Measurements from ENCODE around the gene STBD1. TPM values are rescaled to one million over a fixed set of nuclear protein-coding genes. Genes with fewer than 3 reads are reported as not detected.

STBD1 gene
- total and polyA plus RNA-seq, 2 experiments from 2014 or later: 2.0 to 2.6 TPM

GRCh38 chr4:76300012-76300411, 6.5 kb upstream of the STBD1 start:
- Histone ChIP-seq H2AFZ (no peak overlapping the region), H3K4me3 (no peak overlapping the region), H3K27me3 (ENCODE audit: insufficient read depth) (peaks cover 10% of the 10 kb centered on the region), H3K79me2 (replicated peaks; ENCODE audit: insufficient read depth) (no peaks in the 10 kb centered on the region), H3K9me2 (ENCODE audit: insufficient read depth) (0 out of 2 replicates have a peak, but pooled peaks cover 4% of the 10 kb centered on the region), H4K20me1 (replicated peaks; ENCODE audit: insufficient read depth) (peaks cover 6% of the 10 kb centered on the region; the same call in 1 of the 2 replicates), H3F3A (replicated peaks; ENCODE audit: low read depth) (no peaks in the 10 kb centered on the region), H3K4me1 (ENCODE audit: insufficient read depth) (no peaks in the 10 kb centered on the region), H3K36me3 (ENCODE audit: insufficient read depth) (no peaks in the 10 kb centered on the region), H3K4me2 (no peak overlapping the region), H3K27ac (ENCODE audit: low read depth) (no peak overlapping the region)
- peaks cover 20% of the 10 kb centered on the region for H3K9me3 Mint-ChIP-seq
- TF ChIP-seq POLR2AphosphoS5 (IDR thresholded peaks at IDR 0.05; ENCODE audit: low read depth): no peak
- TF ChIP-seq ZNF462 (CRISPR knock-in tag; IDR thresholded peaks at IDR 0.05): no peak
- no peak for TF ChIP-seq NANOG (IDR thresholded peaks at IDR 0.05; ENCODE audit: borderline replicate concordance)
- no peak for TF ChIP-seq ETS1 (IDR thresholded peaks at IDR 0.05)
- TF ChIP-seq ZNF114 (CRISPR knock-in tag; IDR thresholded peaks at IDR 0.05): no peak
- no peak for TF ChIP-seq ZNF331 (CRISPR knock-in tag; IDR thresholded peaks at IDR 0.05; ENCODE audit: low read depth)
- no peak for TF ChIP-seq REST (IDR thresholded peaks at IDR 0.05; ENCODE audit: unreplicated experiment)
- no peak for TF ChIP-seq EZH2 (IDR thresholded peaks at IDR 0.05; ENCODE audit: low read depth, unreplicated experiment)
- no peak for TF ChIP-seq STAT1 (IDR thresholded peaks at IDR 0.05; ENCODE audit: unreplicated experiment)
- no peak for TF ChIP-seq CTCF (conservative IDR thresholded peaks at IDR 0.05; ENCODE audit: low read depth in 2 of 2)
- no peak for TF ChIP-seq JUNB (IDR thresholded peaks at IDR 0.05; ENCODE audit: unreplicated experiment)
- TF ChIP-seq EZH2phosphoT487 (IDR thresholded peaks at IDR 0.05; ENCODE audit: unreplicated experiment): no peak
- TF ChIP-seq CREB1 (CRISPR knock-in tag; IDR thresholded peaks at IDR 0.05; ENCODE audit: low read depth): no peak
- peaks cover 3% of the 10 kb centered on the region for H3K27me3 Mint-ChIP-seq (ENCODE audit: insufficient read depth, low read depth, poor library complexity)
- DNase-seq (ENCODE audit: low spot score) (no peak), ATAC-seq (no peak)
- 0 out of 3 replicates have a peak, but pooled peaks cover 4% of the 10 kb centered on the region for H3K36me3 Mint-ChIP-seq (ENCODE audit: low read depth)
- no peak overlapping the region for H3K27ac Mint-ChIP-seq
- H3K4me3 Mint-ChIP-seq: no peak overlapping the region
- H3K4me1 Mint-ChIP-seq: no peaks in the 10 kb centered on the region; the same call in 1 of the 3 replicates

Data from GM23338 (cell line).